ENCODE results near the gene KCNN3. TPM values are rescaled to one million over a fixed set of nuclear protein-coding genes. Genes with fewer than 3 reads are reported as not detected.

The KCNN3 gene
- total RNA-seq, 4 donors from 2014 or later = 0.21 to 0.78 (median 0.26) TPM

GRCh38 chr1:154750681-154751665 is 119.1 kb downstream of the KCNN3 start:
- H3K27ac ChIP-seq = no peak overlapping the region
- TF ChIP-seq EP300 (IDR thresholded peaks at IDR 0.05) = no peak
- no peak for TF ChIP-seq POLR2A (IDR thresholded peaks at IDR 0.05)
- no peak for TF ChIP-seq CTCF (IDR thresholded peaks at IDR 0.05)

GRCh38 chr1:154749078-154749760 is 120.9 kb downstream of the KCNN3 start:
- Histone ChIP-seq H3K27me3 (peaks cover 0 to 57% of the 10 kb centered on the region in 2 donors), H3K4me1 (no peaks in the 10 kb centered on the region), H3K27ac (no peak overlapping the region), H3K36me3 (no peaks in the 10 kb centered on the region), H3K9me3 (no peaks in the 10 kb centered on the region), H3K4me3 (no peak overlapping the region)
- 43 to 49% methylated on average over 8 of the region's 8 CpGs for WGBS, 2 donors
- no peak for TF ChIP-seq EP300 (IDR thresholded peaks at IDR 0.05)
- TF ChIP-seq CTCF (IDR thresholded peaks at IDR 0.05) = no peak
- TF ChIP-seq POLR2A (IDR thresholded peaks at IDR 0.05) = no peak
- no peak for DNase-seq (ENCODE audit: low spot score in 2 of 2)

More at GRCh38 chr1:154750681-154751665, 119.1 kb downstream of the KCNN3 start:
- H3K4me1 ChIP-seq = no peaks in the 10 kb centered on the region
- H3K4me3 ChIP-seq = no peak overlapping the region
- DNase-seq (ENCODE audit: low spot score in 2 of 2) = no peak
- H3K36me3 ChIP-seq = no peaks in the 10 kb centered on the region
- no peaks in the 10 kb centered on the region for H3K9me3 ChIP-seq
- WGBS, 2 donors = 72 to 77% methylated on average over 10 to 13 of the region's 13 CpGs
- H3K27me3 ChIP-seq = peaks cover 0 to 53% of the 10 kb centered on the region in 2 donors

DNA sequence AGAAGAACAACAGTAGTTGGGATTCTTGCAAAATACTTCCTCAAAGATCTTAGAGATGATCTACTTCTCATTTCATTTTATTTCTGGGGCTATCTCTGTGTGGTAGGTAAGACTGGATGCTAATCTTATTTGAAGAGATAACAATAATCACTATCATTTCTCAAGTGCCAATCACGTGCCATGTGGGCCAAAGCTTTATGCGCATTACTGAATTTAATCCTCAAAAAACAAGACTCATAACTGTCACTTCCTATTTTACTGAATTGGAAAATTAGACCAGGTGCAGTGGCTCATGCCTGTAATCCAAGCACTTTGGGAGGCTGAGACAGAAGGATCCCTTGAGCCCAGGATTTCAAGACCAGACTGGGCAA is 121.7 kb downstream of the KCNN3 start:
- Histone ChIP-seq H3K4me1 (no peaks in the 10 kb centered on the region), H3K27ac (no peak overlapping the region), H3K9me3 (no peaks in the 10 kb centered on the region), H3K36me3 (no peaks in the 10 kb centered on the region), H3K4me3 (no peak overlapping the region), H3K27me3 (peaks cover 0 to 61% of the 10 kb centered on the region in 2 donors)
- TF ChIP-seq EP300 (IDR thresholded peaks at IDR 0.05) = no peak
- no peak for DNase-seq (ENCODE audit: low spot score in 2 of 2)
- 74 to 79% methylated on average over 2 of the region's 2 CpGs for WGBS, 2 donors

GRCh38 chr1:154747740-154748404 is 122.2 kb downstream of the KCNN3 start:
- WGBS, 2 donors = 36 to 45% methylated on average over 20 of the region's 20 CpGs
- TF ChIP-seq POLR2A (IDR thresholded peaks at IDR 0.05) = no peak
- DNase-seq (ENCODE audit: low spot score in 2 of 2) = no peak

GRCh38 chr1:154747380-154747739 is 122.7 kb downstream of the KCNN3 start:
- H3K27me3 ChIP-seq = peaks cover 0 to 64% of the 10 kb centered on the region in 2 donors
- no peak for DNase-seq (ENCODE audit: low spot score in 2 of 2)
- no peak overlapping the region for H3K27ac ChIP-seq
- 54 to 57% methylated on average over 7 of the region's 7 CpGs for WGBS, 2 donors
- no peaks in the 10 kb centered on the region for H3K36me3 ChIP-seq
- no peak overlapping the region for H3K4me3 ChIP-seq
- no peaks in the 10 kb centered on the region for H3K9me3 ChIP-seq
- TF ChIP-seq POLR2A (IDR thresholded peaks at IDR 0.05) = no peak
- TF ChIP-seq EP300 (IDR thresholded peaks at IDR 0.05) = no peak
- TF ChIP-seq CTCF (IDR thresholded peaks at IDR 0.05) = no peak
- H3K4me1 ChIP-seq = no peaks in the 10 kb centered on the region

More at GRCh38 chr1:154747740-154748404, 122.2 kb downstream of the KCNN3 start:
- Histone ChIP-seq H3K9me3 (no peaks in the 10 kb centered on the region), H3K36me3 (no peaks in the 10 kb centered on the region), H3K4me1 (no peaks in the 10 kb centered on the region), H3K27ac (no peak overlapping the region), H3K4me3 (no peak overlapping the region), H3K27me3 (peaks cover 0 to 63% of the 10 kb centered on the region in 2 donors)
